GM12875 (cell line): Measurements from ENCODE around the gene ACSF2.

ENCODE experiments used
- H3K4me3 ChIP-seq: one replicate; pipeline ENCODE4 v1.5.1; 2011; ENCODE audit warnings: low read depth, low read length, control low read depth
- TF ChIP-seq, protein P1 (sequence below): IDR thresholded peaks from 2 replicates; pipeline ENCODE4 v1.5.1; 2011; ENCODE audit warnings: low read depth, mild to moderate bottlenecking, control low read depth, inconsistent platforms, low read length, moderate library complexity, borderline replicate concordance; ENCODE audit not compliant: insufficient read depth

ACSF2 gene

DNA sequence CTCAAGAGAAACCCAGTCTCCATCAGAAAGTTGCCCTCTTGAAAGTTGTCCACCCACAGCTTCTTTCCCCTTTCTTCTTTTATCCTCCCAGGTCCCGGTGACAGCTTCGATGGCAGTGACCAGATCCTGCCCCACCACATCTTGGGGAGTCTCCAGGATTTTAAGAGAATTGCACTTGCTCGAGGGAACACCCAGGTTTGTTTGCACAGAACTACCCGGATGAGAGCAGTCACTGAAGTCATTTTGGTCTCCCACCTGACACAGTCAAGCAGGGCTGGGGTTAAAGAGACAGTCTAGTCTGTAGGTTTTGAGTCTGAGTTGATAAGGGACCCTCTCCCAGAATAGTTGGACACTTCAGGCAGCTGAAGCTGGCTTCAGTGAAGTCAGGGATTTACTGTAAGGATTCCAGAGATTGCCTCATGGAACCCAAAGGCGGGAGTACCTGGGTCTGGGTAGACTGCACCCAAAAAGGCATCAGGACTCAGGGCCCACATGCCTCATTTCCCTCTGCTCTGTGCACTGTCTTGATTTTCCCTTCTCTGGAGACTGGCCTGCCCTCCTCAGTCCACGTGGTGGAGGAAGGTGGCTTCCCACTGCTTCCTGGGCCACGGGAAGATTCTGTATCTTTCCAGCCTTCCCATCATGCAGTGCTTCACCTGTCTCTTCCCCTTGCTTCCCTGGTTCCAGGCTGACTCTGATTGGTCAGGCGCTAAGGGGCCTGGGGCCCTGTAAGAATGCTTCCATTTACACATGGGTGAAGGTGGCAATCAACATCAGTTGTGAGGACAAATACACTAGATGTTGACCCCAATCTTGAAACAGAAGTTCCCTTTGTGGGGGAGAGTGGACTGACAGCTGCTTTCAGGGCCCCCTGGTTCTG lies 91.7 kb downstream of the ACSF2 start:
- TF ChIP-seq, protein P1, sequence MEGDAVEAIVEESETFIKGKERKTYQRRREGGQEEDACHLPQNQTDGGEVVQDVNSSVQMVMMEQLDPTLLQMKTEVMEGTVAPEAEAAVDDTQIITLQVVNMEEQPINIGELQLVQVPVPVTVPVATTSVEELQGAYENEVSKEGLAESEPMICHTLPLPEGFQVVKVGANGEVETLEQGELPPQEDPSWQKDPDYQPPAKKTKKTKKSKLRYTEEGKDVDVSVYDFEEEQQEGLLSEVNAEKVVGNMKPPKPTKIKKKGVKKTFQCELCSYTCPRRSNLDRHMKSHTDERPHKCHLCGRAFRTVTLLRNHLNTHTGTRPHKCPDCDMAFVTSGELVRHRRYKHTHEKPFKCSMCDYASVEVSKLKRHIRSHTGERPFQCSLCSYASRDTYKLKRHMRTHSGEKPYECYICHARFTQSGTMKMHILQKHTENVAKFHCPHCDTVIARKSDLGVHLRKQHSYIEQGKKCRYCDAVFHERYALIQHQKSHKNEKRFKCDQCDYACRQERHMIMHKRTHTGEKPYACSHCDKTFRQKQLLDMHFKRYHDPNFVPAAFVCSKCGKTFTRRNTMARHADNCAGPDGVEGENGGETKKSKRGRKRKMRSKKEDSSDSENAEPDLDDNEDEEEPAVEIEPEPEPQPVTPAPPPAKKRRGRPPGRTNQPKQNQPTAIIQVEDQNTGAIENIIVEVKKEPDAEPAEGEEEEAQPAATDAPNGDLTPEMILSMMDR: no peak
- H3K4me3 ChIP-seq: no peak overlapping the region

DNA sequence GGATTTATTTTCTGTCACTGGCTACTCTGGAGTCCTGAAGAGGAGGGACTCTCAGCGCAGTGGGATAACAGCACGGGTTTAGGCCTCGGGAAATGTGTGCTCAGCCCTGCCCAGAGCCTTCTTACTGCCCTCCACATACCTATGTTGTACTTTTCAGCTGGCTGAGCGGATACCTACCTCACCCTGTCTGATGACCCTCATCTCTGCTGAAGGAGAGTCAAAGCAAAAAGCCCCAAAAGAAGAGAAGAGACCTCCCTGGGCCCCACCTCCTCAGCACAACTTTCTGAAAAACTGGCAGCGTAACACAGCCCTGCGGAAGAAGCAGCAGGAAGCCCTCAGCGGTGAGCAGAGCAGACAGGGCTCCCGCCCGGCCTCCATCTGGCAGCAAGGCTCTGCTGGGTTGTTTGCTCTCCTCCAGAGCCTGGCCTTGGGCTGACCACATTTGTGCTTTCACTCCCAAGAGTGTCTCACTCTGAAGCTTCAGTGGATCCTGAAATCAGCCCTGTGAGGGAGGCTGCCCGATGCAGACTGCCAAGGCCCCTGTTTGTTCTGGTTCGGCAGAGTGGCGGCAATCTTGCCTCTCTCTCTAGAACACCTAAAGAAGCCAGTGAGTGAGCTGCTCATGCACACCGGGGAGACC lies 92.5 kb downstream of the ACSF2 start:
- H3K4me3 ChIP-seq: no peak overlapping the region
- TF ChIP-seq, protein P1: no peak

DNA sequence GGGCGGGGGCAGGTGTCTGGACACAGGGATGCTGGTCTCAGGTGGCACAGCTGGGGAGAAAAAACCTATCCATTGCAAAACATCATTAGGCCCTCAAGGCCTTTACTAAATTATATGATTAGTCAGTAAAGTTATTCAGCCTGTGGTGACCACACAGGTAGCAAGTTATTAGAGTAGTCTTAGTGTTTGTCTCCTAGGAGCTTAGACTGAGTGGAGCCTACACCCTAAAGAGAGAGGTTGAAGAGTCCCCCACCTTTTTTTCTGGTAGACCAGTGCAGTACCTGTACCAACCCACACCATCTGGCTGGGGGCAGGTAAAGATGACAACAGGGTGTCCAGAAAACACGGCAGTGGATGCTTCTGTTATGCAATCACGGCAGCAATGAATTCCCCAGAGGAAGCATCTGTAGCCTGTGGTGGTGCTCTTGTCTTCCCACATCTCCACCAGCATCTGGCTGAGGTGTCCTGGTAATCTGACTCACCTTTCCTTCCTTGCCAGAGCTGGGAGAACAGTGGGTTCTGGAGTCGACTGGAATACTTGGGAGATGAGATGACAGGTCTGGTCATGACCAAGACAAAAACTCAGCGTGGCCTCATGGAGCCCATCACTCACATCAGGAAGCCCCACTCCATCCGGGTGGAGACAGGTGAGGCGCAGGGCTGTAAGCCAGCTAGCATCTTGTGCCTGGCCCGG lies 93.3 kb downstream of the ACSF2 start:
- H3K4me3 ChIP-seq: no peak overlapping the region
- TF ChIP-seq, protein P1: no peak

DNA sequence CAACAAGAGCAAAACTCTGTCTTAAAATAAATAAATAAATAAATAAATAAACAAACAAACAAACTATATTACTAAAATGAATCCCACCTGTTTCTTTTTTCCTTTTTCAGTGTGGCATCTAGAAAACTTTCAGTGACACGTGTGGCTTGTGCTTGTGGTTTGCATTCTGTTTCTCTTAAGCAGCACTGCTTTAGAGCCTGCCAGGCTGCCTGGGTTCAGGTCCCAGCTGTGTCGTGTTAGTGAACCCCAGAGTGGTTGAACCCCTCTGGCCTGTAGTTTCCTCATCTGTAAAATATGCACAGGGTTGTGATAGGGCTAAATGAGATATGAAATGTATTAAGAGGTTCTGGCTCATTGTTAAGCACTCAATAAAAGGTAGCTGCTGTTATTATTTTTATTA lies 94.5 kb downstream of the ACSF2 start:
- TF ChIP-seq, protein P1: no peak
- H3K4me3 ChIP-seq: no peak overlapping the region

DNA sequence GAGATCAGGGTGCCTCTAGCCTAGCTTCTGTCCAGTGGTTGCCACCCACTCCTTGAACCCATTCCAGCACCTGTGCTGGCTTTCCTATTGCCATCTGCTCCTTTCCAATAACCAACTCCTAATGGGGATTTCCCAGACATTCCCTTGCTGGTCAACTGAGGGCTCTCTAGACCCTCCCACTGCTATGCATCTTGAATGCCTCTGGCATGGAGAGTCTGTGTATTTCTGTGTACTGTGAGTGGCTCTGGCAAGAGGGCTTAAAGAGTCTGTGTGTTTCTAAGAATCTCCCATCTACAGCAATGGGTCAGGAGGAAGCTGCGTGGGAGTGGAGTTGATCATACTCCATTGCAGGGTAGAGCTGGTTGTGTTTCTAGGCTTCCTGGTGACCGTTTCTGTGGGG lies 95.5 kb downstream of the ACSF2 start:
- TF ChIP-seq, protein P1: no peak
- H3K4me3 ChIP-seq: no peak overlapping the region

DNA sequence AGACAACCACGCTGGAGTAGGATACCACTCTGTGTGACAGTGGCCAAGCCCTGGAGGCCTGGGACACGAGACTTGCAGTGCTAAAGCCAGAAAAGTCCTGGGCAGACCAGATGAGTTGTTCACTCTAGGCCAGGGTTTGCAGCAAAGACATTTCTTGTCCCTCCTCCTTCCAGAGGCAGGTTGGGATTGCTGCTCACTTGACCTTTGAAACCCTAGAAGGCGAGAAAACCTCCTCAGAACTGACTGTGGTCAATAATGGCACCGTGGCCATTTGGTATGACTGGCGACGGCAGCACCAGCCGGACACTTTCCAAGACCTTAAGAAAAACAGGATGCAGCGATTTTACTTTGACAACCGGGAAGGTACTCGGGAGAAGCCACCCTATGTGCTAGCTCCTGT lies 96.7 kb downstream of the ACSF2 start:
- no peak overlapping the region for H3K4me3 ChIP-seq
- TF ChIP-seq, protein P1: no peak
